Transverse colon (tissue), 3 donors: Measurements from ENCODE around the gene GGA3.

Experiments used
- EP300 ChIP-seq: sonication (generic); formaldehyde crosslinking; IDR thresholded peaks from one replicate; pipeline ENCODE4 v1.6.1; 2017; ENCODE audit warnings: antibody characterized with exemption, low read depth
- POLR2A ChIP-seq: fragments of 450-650 bp; IDR thresholded peaks from one replicate; pipeline ENCODE4 v1.6.1; 2016; ENCODE audit warnings: antibody characterized with exemption, mild to moderate bottlenecking, moderate library complexity
- TF ChIP-seq, protein P1 (sequence below), 5 experiments: fragments of 200-600 bp in 3 of 5; fragments of 450-650 bp in 2 of 5; sonication (generic) in 3 of 5; IDR thresholded peaks; 1 replicate in 2 of 5; 2 replicates in 3 of 5; pipeline ENCODE4 v1.5.1; 2016 to 2017; ENCODE audit warnings: antibody characterized with exemption in 5 of 5, inconsistent platforms in 3 of 5, mild to moderate bottlenecking in 2 of 5, moderate library complexity in 1 of 5

DNA sequence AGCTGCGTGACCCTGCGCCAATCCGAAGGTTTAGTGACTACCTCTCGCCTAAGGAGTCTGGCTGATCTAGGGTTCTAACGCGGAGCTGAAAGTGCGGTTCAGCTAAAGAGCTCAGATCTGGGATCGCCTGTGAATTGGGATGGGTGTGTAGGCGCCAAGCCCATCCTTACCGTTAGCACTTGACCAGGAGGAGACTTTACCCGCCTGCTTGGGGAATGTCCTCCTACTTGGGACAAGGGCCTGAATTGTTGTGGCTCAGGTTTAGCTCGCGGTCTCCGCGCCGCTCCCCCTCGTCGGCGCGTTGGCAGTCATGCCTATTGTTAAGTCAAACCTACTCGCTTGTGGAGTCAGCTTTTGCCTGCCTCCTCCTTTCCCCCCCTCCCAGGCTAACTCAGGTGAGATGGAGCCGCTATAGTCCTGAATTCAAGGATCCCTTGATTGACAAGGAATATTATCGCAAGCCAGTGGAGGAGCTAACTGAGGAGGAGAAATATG, 753 bp upstream of the GGA3 start:
- TF ChIP-seq, protein P1, sequence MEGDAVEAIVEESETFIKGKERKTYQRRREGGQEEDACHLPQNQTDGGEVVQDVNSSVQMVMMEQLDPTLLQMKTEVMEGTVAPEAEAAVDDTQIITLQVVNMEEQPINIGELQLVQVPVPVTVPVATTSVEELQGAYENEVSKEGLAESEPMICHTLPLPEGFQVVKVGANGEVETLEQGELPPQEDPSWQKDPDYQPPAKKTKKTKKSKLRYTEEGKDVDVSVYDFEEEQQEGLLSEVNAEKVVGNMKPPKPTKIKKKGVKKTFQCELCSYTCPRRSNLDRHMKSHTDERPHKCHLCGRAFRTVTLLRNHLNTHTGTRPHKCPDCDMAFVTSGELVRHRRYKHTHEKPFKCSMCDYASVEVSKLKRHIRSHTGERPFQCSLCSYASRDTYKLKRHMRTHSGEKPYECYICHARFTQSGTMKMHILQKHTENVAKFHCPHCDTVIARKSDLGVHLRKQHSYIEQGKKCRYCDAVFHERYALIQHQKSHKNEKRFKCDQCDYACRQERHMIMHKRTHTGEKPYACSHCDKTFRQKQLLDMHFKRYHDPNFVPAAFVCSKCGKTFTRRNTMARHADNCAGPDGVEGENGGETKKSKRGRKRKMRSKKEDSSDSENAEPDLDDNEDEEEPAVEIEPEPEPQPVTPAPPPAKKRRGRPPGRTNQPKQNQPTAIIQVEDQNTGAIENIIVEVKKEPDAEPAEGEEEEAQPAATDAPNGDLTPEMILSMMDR (IDR thresholded peaks at IDR 0.05) = no peak
- no peak for TF ChIP-seq POLR2A
- no peak for TF ChIP-seq EP300
